ENCODE results near the gene CLDN10. TPM values are rescaled to one million over a fixed set of nuclear protein-coding genes. Genes with fewer than 3 reads are reported as not detected.
A peak's percentile ranks its signal among the peaks of the same experiment; 100 is the strongest.

CLDN10 gene
- total RNA-seq, 1 donor = not detected

- Histone ChIP-seq H4K20me1 (ENCODE audit: insufficient read depth, low read length) (peaks cover 9% of the 10 kb centered on the region), H3K9me3 (ENCODE audit: low read depth, low read length) (no peaks in the 10 kb centered on the region), H3K36me3 (ENCODE audit: insufficient read depth, low read length) (peaks cover 60% of the 10 kb centered on the region), H3K4me1 (ENCODE audit: insufficient read depth, low read length) (no peaks in the 10 kb centered on the region), H2AFZ (ENCODE audit: low read length) (no peak overlapping the region), H3K27ac (ENCODE audit: low read depth, low read length) (no peak overlapping the region), H3K27me3 (ENCODE audit: insufficient read depth, low read length) (no peaks in the 10 kb centered on the region), H3K4me2 (ENCODE audit: insufficient read depth, low read length) (no peak overlapping the region), H3K79me2 (ENCODE audit: insufficient read depth, low read length) (peaks cover 11% of the 10 kb centered on the region), H3K4me3 (ENCODE audit: insufficient read depth, low read length) (no peak overlapping the region)
- no peak for DNase-seq (ENCODE audit: insufficient read length, low spot score, missing footprints)
- peak; percentile 74 for TF ChIP-seq CTCF (IDR thresholded peaks at IDR 0.05; ENCODE audit: extremely low read depth, low read depth, low read length)
Measured at GRCh38 chr13:95624020-95624419, 71.5 kb downstream of the CLDN10 start.

DNA sequence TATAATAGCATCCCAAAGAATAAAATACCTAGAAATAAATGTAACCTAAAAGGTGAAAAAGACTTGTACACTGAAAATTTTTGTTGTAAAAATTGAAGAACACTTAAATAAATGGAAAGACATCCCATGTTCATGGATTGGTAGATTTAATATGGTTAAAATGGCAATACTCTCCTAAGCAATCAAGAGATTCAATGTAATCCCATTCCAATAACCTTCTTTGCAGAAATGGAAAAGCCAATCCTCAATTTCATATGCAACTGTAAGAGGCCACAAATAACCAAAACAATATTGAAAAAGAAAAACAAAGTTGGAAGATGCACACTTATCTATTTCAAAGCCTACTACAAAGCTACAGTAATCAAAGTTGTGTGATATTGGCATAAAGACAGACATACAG, 74.2 kb downstream of the CLDN10 start:
- H3K27me3 ChIP-seq (ENCODE audit: insufficient read depth, low read length) = no peaks in the 10 kb centered on the region
- no peak overlapping the region for H3K27ac ChIP-seq (ENCODE audit: low read depth, low read length)
- peaks cover 9% of the 10 kb centered on the region for H4K20me1 ChIP-seq (ENCODE audit: insufficient read depth, low read length)
- no peaks in the 10 kb centered on the region for H3K9me3 ChIP-seq (ENCODE audit: low read depth, low read length)
- no peak for TF ChIP-seq CTCF (IDR thresholded peaks at IDR 0.05; ENCODE audit: extremely low read depth, low read depth, low read length)
- H3K79me2 ChIP-seq (ENCODE audit: insufficient read depth, low read length) = peaks cover 11% of the 10 kb centered on the region
- DNase-seq (ENCODE audit: insufficient read length, low spot score, missing footprints) = no peak
- peaks cover 65% of the 10 kb centered on the region for H3K36me3 ChIP-seq (ENCODE audit: insufficient read depth, low read length)
- H2AFZ ChIP-seq (ENCODE audit: low read length) = no peak overlapping the region
- no peak overlapping the region for H3K4me3 ChIP-seq (ENCODE audit: insufficient read depth, low read length)
- no peaks in the 10 kb centered on the region for H3K4me1 ChIP-seq (ENCODE audit: insufficient read depth, low read length)
- H3K4me2 ChIP-seq (ENCODE audit: insufficient read depth, low read length) = no peak overlapping the region

- Histone ChIP-seq H3K27ac (ENCODE audit: low read depth, low read length) (peak overlapping the region; percentile 11), H3K9me3 (ENCODE audit: low read depth, low read length) (no peaks in the 10 kb centered on the region), H3K4me3 (ENCODE audit: insufficient read depth, low read length) (no peak overlapping the region), H2AFZ (ENCODE audit: low read length) (no peak overlapping the region), H3K79me2 (ENCODE audit: insufficient read depth, low read length) (peaks cover 11% of the 10 kb centered on the region), H3K4me1 (ENCODE audit: insufficient read depth, low read length) (no peaks in the 10 kb centered on the region), H3K36me3 (ENCODE audit: insufficient read depth, low read length) (peaks cover 65% of the 10 kb centered on the region), H4K20me1 (ENCODE audit: insufficient read depth, low read length) (peaks cover 14% of the 10 kb centered on the region), H3K27me3 (ENCODE audit: insufficient read depth, low read length) (no peaks in the 10 kb centered on the region), H3K4me2 (ENCODE audit: insufficient read depth, low read length) (no peak overlapping the region)
- no peak for TF ChIP-seq CTCF (IDR thresholded peaks at IDR 0.05; ENCODE audit: extremely low read depth, low read depth, low read length)
- DNase-seq (ENCODE audit: insufficient read length, low spot score, missing footprints) = no peak
Measured at GRCh38 chr13:95627590-95627989, 75.1 kb downstream of the CLDN10 start.

DNA sequence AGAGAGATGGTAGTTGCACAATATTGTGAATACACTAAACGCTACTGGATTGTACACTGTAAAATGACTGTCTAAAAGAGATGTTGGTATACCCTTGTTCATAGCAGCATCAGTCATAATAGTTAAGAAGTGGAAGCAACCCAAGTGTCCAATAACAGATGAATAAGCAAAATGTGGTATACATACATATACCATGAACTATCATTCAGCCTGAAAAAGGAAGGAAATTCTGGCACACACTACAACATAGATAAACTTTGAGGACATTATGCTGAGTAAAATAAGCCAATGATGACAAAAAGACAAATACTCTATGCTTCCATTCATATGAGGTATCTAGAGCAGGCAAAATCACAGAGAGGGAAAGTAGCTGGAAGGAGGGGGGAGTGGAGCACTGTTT, 76.0 kb downstream of the CLDN10 start:
- peaks cover 11% of the 10 kb centered on the region for H3K79me2 ChIP-seq (ENCODE audit: insufficient read depth, low read length)

More for the DNA sequence above, 76.0 kb downstream of the CLDN10 start:
- no peak for TF ChIP-seq CTCF (IDR thresholded peaks at IDR 0.05; ENCODE audit: extremely low read depth, low read depth, low read length)
- H2AFZ ChIP-seq (ENCODE audit: low read length) = no peak overlapping the region
- no peaks in the 10 kb centered on the region for H3K4me1 ChIP-seq (ENCODE audit: insufficient read depth, low read length)
- DNase-seq (ENCODE audit: insufficient read length, low spot score, missing footprints) = no peak
- peaks cover 66% of the 10 kb centered on the region for H3K36me3 ChIP-seq (ENCODE audit: insufficient read depth, low read length)
- H4K20me1 ChIP-seq (ENCODE audit: insufficient read depth, low read length) = peaks cover 11% of the 10 kb centered on the region
- no peaks in the 10 kb centered on the region for H3K27me3 ChIP-seq (ENCODE audit: insufficient read depth, low read length)
- H3K4me2 ChIP-seq (ENCODE audit: insufficient read depth, low read length) = no peak overlapping the region
- H3K9me3 ChIP-seq (ENCODE audit: low read depth, low read length) = no peaks in the 10 kb centered on the region
- no peak overlapping the region for H3K27ac ChIP-seq (ENCODE audit: low read depth, low read length)
- H3K4me3 ChIP-seq (ENCODE audit: insufficient read depth, low read length) = no peak overlapping the region

Measured in osteoblast (primary cell).